Measurements from ENCODE around the gene HEPHL1.
"Not testable (repeated sequence)": the region's sequence is repeated elsewhere in the genome, so short reads cannot be mapped to it uniquely, and the experiment has no call there.

Gene HEPHL1

GRCh38 chr11:94153320-94153719 lies 132.2 kb downstream of the HEPHL1 start:
- no peak for TF ChIP-seq CTCF (IDR thresholded peaks at IDR 0.05; ENCODE audit: low read depth, low read length)
- no peak overlapping the region for H3K4me3 ChIP-seq (replicated peaks in 1 of 2; ENCODE audit: low read depth in 2 of 2, low read length in 2 of 2)
- DNase-seq (ENCODE audit: low read depth in 2 of 2), result no peak

- H3K4me3 ChIP-seq (replicated peaks in 1 of 2; ENCODE audit: low read depth in 2 of 2, low read length in 2 of 2), result no peak overlapping the region
- DNase-seq (ENCODE audit: low read depth in 2 of 2), result no peak
- TF ChIP-seq CTCF (IDR thresholded peaks at IDR 0.05; ENCODE audit: low read depth, low read length), result no peak
These were observed 133.1 kb downstream of the HEPHL1 start for GRCh38 chr11:94154095-94154856.

DNA sequence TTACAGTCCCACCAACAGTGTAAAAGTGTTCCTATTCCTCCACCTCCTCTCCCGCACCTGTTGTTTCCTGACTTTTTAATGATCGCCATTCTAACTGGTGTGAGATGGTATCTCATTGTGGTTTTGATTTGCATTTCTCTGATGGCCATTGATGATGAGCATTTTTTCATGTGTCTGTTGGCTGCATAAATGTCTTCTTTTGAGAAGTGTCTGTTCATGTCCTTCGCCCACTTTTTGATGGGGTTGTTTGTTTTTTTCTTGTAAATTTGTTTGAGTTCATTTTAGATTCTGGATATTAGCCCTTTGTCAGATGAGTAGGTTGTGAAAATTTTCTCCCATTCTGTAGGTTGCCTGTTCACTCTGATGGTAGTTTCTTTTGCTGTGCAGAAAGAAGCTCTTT lies 136.2 kb downstream of the HEPHL1 start:
- not testable (repeated sequence) for H3K4me3 ChIP-seq (replicated peaks in 1 of 2; ENCODE audit: low read depth in 2 of 2, low read length in 2 of 2); DNase-seq (ENCODE audit: low read depth in 2 of 2)

All from cardiac fibroblast (primary cell).